Measurements from ENCODE around the gene MCC.

The MCC gene

DNA sequence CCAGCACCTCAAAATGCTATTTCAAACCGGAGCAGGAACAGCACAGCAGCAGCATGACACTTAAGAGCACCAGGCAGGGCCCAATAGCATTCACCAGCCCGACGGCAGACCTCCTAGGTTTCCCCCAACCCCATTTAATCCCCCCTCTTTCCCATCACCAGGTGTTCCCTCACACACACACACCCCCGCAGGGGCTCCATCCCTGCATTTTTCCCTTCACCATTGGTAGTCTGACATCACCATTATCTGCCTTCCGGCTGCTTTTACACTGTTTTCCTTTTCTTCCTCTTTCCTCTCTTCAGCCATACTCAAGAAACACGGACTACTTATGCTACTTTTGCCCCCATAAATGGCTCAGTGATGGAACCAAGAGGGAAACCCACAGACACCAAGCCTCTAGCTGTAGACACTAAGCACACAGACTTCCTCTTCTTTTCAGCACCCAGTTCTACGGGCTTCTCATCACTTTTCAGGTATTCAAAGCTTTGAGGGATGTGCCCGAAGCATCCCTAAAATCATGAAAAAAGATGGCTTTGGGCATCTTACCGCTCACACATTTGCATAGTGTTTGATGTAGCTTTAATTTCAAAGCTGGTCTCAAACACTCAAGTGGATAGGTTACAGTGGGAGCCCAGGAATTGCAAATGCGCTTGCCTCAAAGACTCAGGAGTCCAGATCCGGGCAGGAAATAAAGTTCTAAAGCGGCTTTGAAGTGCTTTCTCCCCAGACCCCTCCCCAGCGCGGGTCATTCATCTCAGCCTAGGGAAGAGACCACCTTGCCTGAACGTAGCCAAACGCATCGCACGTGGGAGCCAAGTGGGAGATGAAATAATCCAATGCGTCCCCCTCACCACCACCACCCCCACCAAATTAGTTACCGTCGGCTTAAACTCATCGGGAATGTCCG, 194.9 kb downstream of the MCC start (continued):
- TF ChIP-seq, protein P1, sequence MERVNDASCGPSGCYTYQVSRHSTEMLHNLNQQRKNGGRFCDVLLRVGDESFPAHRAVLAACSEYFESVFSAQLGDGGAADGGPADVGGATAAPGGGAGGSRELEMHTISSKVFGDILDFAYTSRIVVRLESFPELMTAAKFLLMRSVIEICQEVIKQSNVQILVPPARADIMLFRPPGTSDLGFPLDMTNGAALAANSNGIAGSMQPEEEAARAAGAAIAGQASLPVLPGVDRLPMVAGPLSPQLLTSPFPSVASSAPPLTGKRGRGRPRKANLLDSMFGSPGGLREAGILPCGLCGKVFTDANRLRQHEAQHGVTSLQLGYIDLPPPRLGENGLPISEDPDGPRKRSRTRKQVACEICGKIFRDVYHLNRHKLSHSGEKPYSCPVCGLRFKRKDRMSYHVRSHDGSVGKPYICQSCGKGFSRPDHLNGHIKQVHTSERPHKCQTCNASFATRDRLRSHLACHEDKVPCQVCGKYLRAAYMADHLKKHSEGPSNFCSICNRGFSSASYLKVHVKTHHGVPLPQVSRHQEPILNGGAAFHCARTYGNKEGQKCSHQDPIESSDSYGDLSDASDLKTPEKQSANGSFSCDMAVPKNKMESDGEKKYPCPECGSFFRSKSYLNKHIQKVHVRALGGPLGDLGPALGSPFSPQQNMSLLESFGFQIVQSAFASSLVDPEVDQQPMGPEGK (tag by site-specific recombination; IDR thresholded peaks at IDR 0.05), result peak; percentile 60
- TF ChIP-seq ZNF48 (tag by site-specific recombination; IDR thresholded peaks at IDR 0.05), result no peak
- TF ChIP-seq IKZF3 (tag by site-specific recombination; IDR thresholded peaks at IDR 0.05), result peak; percentile 54; the same call in 1 of the 2 replicates
- no peak; the same call in 1 of the 2 replicates for TF ChIP-seq KLF9 (tag by site-specific recombination; IDR thresholded peaks at IDR 0.05; ENCODE audit: low read depth)
- no peak for TF ChIP-seq TSHZ1 (tag by site-specific recombination; IDR thresholded peaks at IDR 0.05; ENCODE audit: borderline replicate concordance)
- TF ChIP-seq ZNF664 (tag by site-specific recombination; IDR thresholded peaks at IDR 0.05), result no peak
- TF ChIP-seq RBAK (tag by site-specific recombination; IDR thresholded peaks at IDR 0.05), result no peak
- peak; percentile 51 for TF ChIP-seq ZFHX2 (tag by site-specific recombination; conservative IDR thresholded peaks at IDR 0.05)
- TF ChIP-seq, protein P2, sequence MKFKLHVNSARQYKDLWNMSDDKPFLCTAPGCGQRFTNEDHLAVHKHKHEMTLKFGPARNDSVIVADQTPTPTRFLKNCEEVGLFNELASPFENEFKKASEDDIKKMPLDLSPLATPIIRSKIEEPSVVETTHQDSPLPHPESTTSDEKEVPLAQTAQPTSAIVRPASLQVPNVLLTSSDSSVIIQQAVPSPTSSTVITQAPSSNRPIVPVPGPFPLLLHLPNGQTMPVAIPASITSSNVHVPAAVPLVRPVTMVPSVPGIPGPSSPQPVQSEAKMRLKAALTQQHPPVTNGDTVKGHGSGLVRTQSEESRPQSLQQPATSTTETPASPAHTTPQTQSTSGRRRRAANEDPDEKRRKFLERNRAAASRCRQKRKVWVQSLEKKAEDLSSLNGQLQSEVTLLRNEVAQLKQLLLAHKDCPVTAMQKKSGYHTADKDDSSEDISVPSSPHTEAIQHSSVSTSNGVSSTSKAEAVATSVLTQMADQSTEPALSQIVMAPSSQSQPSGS (tag by site-specific recombination; IDR thresholded peaks at IDR 0.05; ENCODE audit: low read depth), result peak; percentile 69
- peak; percentile 26; the same call in 1 of the 2 replicates for TF ChIP-seq ZBTB20 (tag by site-specific recombination; IDR thresholded peaks at IDR 0.05)
- peak; percentile 59 for TF ChIP-seq ZNF341 (tag by site-specific recombination; IDR thresholded peaks at IDR 0.05; ENCODE audit: low read depth)
- no peak for TF ChIP-seq ZNF830 (tag by site-specific recombination; IDR thresholded peaks at IDR 0.05; ENCODE audit: low read depth)
- no peak for TF ChIP-seq ZFP37 (tag by site-specific recombination; IDR thresholded peaks at IDR 0.05)
- TF ChIP-seq ZXDB (tag by site-specific recombination; IDR thresholded peaks at IDR 0.05), result peak; percentile 73
- TF ChIP-seq ZNF311 (tag by site-specific recombination; IDR thresholded peaks at IDR 0.05; ENCODE audit: borderline replicate concordance), result no peak
- TF ChIP-seq SCRT2 (tag by site-specific recombination; IDR thresholded peaks at IDR 0.05), result no peak
- no peak for TF ChIP-seq BCL11B (tag by site-specific recombination; IDR thresholded peaks at IDR 0.05; ENCODE audit: low read depth)
- no peak for TF ChIP-seq ZNF274 (IDR thresholded peaks at IDR 0.05; ENCODE audit: low read length)
- no peak for TF ChIP-seq ZNF274 (tag by site-specific recombination; IDR thresholded peaks at IDR 0.05; ENCODE audit: borderline replicate concordance)
- no peak for TF ChIP-seq PRDM2 (tag by site-specific recombination; IDR thresholded peaks at IDR 0.05; ENCODE audit: borderline replicate concordance)
- peak; percentile 63 for TF ChIP-seq EGR2 (tag by site-specific recombination; IDR thresholded peaks at IDR 0.05; ENCODE audit: low read depth)
- TF ChIP-seq, protein P3, sequence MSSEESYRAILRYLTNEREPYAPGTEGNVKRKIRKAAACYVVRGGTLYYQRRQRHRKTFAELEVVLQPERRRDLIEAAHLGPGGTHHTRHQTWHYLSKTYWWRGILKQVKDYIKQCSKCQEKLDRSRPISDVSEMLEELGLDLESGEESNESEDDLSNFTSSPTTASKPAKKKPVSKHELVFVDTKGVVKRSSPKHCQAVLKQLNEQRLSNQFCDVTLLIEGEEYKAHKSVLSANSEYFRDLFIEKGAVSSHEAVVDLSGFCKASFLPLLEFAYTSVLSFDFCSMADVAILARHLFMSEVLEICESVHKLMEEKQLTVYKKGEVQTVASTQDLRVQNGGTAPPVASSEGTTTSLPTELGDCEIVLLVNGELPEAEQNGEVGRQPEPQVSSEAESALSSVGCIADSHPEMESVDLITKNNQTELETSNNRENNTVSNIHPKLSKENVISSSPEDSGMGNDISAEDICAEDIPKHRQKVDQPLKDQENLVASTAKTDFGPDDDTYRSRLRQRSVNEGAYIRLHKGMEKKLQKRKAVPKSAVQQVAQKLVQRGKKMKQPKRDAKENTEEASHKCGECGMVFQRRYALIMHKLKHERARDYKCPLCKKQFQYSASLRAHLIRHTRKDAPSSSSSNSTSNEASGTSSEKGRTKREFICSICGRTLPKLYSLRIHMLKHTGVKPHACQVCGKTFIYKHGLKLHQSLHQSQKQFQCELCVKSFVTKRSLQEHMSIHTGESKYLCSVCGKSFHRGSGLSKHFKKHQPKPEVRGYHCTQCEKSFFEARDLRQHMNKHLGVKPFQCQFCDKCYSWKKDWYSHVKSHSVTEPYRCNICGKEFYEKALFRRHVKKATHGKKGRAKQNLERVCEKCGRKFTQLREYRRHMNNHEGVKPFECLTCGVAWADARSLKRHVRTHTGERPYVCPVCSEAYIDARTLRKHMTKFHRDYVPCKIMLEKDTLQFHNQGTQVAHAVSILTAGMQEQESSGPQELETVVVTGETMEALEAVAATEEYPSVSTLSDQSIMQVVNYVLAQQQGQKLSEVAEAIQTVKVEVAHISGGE (tag by site-specific recombination; conservative IDR thresholded peaks at IDR 0.05; ENCODE audit: low read depth), result 0 out of 2 replicates have a peak, but pooled peaks have one; percentile 7
